GM19372 (cell line): Measurements from ENCODE around the gene PSPH.
"Not testable (repeated sequence)": the region's sequence is repeated elsewhere in the genome, so short reads cannot be mapped to it uniquely, and the experiment has no call there.

Experiments
- ATAC-seq: cut with Tn5 transposase; IDR thresholded peaks from one replicate; pipeline ENCODE4 v1.9.1; 2021; ENCODE audit warnings: mild to moderate bottlenecking, low read depth, moderate library complexity; ENCODE audit not compliant: unreplicated experiment

The PSPH gene

DNA sequence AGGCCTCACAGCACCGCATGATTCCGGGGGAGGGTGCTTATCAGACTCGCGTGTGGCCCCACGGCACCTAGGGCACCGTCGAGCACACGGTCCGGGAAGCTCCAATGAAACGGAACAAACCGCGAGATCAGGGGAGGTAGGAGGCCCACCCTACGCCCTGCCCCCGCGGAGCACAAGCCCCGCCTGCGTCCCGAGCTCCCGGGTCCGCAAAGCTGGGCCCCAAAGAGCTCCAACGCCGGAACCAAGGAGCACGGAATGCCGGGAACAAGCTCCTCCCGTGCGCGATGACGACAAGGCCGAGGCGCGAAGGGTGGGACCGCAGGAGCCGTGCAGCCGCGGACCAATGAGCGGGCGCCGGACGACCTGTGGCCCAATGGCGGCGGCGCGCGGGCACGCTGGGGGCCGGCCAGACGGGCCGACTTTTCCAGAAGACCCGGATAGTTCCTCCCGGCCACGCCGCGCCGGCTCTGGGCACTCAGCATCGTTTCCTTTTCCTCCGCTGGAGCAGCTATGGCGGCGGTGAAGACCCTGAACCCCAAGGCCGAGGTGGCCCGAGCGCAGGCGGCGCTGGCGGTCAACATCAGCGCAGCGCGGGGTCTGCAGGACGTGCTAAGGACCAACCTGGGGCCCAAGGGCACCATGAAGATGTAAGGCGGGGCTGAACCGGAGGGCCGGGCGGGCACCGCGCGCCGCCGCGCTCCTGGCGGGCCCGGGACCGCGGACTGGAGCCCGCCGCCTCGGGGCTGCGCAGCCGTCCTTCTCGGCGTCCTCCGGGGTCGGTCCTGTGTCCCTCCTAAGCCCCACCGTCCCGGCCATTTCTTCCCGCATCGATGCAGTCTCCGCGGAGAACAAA is at the start of gene PSPH, which contains the start of gene CCT6A:
TSS of gene PSPH (minus strand) at position 106 of the 853 bp plus-strand sequence. CDS start 30,232 bp downstream, outside the sequence.
TSS of gene CCT6A (plus strand) at position 427 of the 853 bp plus-strand sequence. CDS start at position 511, 84 bp downstream.
- ATAC-seq: peak; percentile 96

DNA sequence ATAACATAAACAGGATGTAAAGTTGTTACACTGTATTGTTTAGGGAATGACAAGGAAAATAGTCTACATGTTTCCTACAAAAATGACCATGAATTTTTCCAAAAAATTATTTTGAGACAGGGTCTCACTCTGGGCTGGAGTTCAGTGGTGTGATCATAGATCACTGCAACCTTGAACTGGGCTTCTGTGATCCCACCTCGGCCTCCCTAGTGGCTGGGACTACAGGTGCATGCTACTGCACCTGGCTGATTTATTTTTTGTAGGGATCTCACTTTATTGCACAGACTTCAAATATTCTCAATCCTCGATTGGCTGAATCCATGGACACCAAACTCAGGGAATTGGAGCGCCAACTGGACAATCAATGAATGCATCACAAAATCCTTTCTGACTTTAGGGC is 48.4 kb upstream of the PSPH start:
- ATAC-seq: no peak

DNA sequence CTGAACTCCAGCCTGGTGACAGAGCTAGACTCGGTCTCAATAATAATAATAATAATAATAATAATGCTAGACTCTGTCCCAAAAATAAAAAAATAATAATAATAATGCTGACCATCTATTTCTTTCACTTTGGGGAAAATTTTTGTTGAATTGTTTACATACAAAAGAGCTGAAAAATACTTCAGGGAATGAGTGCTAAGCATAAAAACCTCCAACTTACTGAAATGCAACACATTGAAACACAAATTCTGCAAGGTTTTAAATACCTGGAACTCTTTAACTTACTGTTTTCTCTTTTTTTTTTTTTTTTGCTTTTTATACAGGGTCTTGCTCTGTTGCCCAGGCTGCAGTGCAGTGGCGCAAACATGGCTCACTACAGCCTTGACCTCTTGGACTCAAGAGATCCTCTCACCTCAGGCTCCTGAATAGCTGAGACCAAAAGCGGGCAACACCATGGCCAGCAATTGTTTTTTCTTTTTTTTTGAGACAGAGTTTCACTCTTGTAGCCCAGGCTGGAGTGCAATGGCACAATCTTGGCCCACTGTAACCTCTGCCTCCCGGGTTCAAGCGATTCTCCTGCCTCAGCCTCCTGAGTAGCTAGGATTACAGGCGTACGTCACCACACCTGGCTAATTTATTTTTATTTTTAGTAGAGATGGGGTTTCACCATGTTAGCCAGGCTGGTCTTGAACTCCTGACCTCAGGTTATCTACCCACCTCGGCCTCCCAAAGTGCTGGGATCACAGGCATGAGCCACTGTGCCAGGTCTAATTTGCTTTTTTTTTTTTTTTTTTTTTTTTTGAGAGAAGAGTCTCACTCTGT is 47.2 kb upstream of the PSPH start:
- not testable (repeated sequence) for ATAC-seq

DNA sequence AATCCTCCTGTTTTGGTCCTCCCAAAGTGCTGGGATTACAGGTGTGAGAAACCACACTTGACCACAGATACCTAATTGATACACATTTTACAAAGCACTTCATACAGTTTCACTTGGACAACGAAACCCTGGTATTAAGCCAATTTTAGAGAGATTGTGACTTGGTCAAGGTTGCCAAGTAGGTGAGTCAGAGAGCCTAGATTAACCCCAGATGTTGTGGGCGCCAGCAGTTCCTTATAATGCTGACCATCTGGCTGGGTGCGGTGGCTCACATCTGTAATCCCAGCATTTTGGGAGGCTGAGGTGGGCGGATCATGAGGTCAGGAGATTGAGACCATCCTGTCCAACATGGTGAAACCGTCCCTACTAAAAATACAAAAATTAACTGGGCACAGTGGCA is 46.5 kb upstream of the PSPH start:
- ATAC-seq: no peak

DNA sequence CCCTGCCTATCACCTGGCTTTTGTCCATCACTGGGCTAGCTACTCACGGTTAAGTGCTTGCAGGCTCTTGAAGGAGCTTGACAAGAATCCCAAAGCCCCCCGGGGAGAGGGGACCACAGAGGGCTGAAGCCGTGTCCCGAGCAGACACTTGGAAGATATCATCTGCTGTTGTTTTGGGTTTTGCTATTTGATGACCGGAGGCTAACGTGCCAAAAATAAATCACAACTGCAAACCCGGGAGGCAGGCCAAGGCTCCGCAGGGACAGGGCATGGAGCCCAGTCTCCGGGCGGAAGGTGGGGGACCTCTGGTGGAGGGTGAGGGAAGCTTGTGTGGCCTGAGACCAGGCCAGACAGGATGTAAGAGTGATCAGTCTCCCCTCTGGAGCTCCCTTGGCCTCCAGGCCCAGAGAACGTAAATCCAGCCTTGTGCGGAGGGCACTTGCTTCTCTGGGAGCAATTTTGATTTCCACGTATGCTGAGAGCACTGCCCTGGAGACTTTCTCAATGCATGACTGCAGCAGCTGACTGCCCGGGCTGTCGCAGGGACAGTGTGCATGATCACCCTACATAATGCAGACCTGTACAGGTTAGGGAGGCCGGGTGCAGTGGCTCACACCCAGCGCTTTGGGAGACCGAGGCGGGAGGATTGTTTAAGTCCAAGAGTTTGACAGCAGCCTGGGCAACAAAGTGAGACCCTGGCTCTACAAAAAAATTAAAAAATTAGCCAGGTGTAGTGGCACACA is 41.7 kb upstream of the PSPH start, which contains the start of gene PHKG1:
TSS of gene PHKG1 (minus strand) at position 164 of the 743 bp plus-strand sequence. CDS start 4,011 bp downstream, outside the sequence.
- ATAC-seq: no peak

DNA sequence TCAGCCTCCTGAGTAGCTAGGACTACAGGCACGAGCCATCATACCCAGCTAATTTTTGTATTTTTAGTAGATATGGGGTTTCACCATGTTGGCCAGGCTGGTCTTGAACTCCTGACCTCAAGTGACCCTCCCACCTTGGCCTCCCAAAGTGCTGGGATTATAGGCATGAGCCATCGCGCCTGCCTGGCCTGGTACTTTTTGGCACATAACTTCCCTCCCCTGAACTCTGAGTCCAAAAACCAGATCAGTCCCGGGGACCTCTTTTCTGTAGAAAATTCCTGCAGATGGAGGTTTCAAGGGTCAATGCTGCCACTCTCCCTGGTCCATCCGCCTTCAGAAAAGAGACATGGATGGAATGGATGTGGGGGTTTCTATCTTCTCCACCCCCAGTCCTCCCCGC is 41.1 kb upstream of the PSPH start:
- ATAC-seq: not testable (repeated sequence)

DNA sequence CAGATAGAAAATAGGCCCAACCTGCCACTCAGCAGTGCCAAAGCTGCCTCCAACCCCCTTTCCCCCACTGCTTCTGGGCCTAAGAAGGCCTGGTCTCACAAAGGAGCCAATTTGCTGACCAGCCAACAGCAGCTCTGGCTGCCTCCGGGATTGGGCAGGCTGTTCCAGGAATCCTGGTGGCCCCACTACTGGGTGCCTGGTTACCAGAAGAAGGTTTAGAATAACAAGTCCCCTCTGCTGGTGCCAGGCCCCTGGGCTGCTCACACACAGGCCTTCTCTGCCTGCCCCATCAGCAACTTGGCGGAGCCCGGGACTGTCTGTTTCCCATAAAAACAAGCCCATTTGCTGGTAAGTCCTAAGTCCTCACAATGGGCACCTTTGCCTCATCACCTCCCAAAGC is 40.3 kb upstream of the PSPH start:
- ATAC-seq: no peak

DNA sequence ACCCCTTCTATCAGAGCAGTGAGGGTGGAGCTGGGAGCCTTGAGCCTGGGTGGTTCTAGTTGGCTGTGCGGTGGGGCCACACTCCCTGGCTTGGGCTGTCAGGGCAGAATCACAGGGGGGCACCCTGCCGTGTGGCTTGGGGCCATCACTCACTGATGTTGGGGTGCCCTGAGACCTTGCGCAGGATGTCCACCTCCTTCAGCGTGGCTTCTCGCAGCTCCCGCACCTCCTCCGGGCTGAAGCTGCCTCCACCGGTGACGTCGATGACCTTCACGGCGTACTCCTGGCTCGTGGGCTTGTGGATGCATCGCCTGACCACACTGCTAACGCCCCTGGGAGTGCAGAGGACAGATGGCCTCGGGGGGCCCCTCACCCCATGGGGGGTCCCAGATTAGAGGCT is 36.2 kb upstream of the PSPH start:
- ATAC-seq: no peak

DNA sequence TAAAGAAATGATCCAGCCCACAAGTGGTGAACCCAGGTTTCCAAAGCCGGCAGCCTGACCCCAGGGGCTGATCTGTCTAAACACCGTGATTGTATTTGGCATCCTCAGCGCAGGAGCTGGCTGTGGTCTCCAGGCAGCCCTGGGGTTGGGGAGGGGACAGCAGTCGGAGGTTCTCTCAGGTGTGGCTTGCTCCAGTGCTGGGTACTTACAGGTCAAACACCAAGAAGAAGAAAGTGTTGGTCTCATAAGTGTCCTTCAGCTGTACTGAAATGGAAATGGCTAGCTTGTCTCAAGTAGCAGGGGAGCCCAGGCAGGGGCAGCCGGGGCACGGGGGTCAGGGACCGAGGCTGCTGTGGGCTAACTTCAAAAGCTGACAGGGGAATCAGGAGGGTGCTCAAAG is 35.5 kb upstream of the PSPH start:
- no peak for ATAC-seq

DNA sequence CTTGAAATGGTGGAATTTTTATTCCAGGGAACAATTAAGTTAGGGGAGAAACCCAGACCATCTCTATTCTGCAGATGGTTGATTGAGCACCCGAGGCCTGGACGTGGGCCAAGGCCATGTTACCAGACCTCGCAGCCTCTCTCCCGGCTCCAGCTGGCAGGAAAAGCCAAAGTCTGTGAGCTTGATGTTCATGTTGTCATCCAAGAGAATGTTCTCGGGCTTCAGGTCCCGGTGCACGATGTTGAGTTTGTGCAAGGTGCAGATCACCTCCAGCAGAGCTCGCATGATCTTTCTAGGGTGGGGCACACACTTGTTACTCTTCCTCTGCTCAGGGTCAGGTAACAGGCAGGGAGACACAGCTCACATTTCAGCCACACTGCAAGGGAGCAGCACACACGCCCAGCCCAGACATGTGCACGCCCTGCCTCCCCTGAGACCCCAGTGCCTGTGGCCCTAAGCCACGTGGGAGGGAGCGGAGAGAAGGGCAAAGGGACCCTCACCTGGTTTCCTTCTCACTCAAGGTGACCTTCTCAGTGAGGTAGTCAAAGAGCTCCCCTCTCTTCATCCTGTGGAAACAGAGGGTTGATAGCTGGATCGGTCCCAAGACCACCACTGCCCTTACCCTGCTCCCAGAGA is 32.0 kb upstream of the PSPH start:
- ATAC-seq: no peak

DNA sequence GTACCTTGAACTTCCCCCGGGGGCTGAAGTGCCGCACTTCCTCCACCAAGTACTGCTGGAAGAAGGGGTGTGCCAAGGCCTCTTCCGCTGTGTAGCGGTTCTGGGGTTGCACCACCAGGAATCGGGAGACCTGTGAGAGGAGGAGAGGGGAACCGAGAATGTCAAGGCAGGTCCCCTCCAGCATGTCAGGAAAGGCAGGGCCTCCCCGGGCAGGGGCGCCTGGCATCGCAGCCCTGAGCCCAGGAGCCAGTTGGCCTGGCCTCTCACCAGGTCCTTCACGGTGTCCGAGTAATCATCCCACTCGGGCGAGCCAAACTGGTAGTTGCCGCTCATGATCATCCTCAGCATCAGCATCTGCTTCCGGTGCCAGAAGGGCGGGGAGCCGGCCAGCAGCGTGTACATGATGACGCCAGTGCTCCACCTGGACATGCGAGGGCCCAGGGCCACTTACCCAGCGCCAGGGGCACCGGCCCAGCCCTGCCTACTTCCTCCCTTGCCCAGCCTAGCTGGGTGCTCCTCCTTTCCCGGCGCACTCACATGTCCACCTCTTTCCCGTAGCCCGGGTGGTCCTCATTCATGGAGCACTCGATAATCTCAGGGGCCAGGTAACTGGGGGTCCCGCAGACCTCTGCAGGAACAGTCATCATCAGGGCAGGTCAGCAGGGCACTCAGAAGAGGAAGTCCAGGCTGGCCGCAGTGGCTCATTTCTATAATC is 30.5 kb upstream of the PSPH start:
- ATAC-seq: no peak

DNA sequence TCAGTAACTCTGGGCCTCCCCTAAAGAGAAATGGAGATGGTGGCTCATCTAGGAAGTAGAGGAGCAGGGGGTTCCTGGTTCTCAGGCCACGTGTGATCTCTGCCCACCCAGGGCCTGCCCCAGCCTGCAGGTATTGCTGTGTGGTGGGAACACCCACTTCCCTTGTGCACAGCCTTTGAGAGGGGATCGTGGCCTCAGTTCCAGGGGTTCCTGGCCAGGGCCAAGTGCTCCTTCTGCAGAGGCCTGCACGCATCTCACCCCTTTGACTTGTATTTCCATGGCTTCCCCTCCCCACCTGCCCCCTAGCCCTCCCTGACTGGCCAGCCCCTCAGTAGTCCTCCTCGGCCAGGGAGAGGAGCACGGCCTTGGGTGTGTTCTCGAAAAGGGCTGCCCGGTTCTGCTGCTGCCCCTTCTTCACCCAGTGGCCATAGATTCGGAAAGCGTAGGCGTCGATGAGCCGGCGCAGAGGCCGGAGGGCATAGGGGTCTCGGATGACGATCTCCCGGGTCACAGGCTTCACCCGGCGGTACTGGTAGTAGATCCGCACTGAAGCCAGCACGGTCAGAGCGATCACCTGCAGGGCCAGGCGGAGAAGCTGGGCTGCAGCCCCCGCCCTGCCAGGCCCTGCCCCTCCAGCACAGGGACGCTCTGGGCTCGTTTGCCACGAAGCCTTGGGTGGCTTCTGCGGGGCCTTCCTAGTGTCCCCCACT is 29.6 kb upstream of the PSPH start:
- not testable (repeated sequence) for ATAC-seq

DNA sequence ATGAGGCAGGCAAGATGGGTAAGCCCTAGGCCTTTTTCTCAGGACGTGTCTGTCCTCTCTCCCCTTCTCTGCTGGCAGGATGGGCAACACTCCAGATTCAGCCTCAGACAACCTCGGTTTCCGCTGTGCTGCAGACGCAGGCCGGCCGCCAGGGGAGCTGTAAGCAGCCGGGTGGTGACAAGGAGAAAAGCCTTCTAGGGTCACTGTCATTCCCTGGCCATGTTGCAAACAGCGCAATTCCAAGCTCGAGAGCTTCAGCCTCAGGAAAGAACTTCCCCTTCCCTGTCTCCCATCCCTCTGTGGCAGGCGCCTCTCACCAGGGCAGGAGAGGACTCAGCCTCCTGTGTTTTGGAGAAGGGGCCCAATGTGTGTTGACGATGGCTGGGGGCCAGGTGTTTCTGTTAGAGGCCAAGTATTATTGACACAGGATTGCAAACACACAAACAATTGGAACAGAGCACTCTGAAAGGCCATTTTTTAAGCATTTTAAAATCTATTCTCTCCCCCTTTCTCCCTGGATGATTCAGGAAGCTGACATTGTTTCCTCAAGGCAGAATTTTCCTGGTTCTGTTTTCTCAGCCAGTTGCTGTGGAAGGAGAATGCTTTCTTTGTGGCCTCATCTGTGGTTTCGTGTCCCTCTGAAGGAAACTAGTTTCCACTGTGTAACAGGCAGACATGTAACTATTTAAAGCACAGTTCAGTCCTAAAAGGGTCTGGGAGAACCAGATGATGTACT is 28.4 kb upstream of the PSPH start:
- no peak for ATAC-seq

DNA sequence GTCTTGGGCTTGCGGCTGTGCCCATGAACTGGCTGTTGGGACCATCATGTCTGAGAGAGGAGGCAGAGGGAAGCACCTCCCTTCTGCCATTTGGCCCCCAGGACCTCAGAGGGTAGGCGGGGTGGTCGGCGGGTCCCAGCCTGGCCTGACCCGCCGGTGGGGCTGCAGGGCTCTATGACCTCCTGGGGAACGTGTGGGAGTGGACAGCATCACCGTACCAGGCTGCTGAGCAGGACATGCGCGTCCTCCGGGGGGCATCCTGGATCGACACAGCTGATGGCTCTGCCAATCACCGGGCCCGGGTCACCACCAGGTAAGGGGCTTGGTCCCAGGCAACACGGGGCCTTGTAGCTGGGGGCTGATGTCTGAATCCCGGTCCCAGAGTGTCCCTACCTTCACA is 27.0 kb upstream of the PSPH start:
- ATAC-seq: no peak

DNA sequence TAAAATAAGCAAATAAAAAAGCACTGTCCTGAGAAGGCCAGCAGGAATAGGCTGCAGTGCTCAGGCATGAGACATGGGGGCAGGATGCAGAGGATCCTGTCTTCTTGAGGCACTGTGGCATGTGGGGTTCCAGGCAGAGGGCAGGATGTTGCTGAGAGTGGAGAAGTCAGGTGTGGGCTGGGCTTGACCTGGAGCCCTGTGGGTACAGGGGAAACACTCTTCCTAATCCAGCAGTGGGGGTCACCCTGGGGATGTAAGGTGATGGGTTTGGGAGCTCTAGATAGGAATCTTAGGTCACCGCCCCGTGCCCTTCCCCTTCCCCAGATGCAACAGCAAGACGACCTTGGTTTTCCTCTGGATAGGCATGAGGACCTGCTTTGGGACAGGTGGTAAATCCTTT is 26.4 kb upstream of the PSPH start:
- no peak for ATAC-seq

DNA sequence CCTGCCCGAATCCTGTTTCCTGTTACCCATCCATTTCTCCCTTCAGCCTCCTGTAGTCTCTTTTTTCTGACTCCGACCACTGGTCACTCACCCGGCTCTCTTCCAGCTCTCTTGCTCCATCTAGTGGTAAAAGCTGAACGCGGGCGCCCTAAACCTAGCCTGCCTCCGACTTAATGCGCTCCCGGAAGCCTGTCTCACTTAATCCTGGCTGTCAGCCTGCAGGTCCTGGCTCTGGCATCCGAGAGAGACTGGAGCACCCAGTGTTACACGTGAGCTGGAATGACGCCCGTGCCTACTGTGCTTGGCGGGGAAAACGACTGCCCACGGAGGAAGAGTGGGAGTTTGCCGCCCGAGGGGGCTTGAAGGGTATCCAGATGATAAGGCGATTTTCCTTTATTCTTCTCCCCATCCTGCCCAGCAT is 23.1 kb upstream of the PSPH start:
- ATAC-seq: peak; percentile 93

DNA sequence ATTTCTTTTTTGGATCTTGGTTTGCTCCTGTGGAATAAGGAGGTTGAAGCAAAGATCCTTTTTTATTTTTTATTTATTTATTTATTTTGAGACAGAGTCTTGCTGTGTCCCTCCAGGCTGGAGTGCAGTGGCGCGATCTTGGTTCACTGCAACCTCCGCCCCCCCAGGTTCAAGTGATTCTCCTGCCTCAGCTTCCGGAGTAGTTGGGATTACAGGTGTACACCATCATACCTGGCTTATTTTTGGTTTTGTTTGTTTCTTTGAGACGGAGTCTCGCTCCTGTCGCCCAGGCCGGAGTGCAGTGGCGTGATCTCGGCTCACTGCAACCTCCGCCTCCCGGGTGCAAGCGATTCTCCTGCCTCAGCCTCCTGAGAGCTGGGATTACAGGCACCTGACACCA is 15.1 kb upstream of the PSPH start:
- ATAC-seq: not testable (repeated sequence)
